A549 (cell line): Measurements from ENCODE around the gene MRPL46. TPM values are rescaled to one million over a fixed set of nuclear protein-coding genes. Genes with fewer than 3 reads are reported as not detected.
A peak's percentile ranks its signal among the peaks of the same experiment; 100 is the strongest.
"Not testable (repeated sequence)": the region's sequence is repeated elsewhere in the genome, so short reads cannot be mapped to it uniquely, and the experiment has no call there.

Experiments
- ATAC-seq, 2 experiments: fragments of 200-7000 bp in 1 of 2; fragments of >200 bp in 1 of 2; cut with Nextera tagmentation in 1 of 2; cut with Tn5 transposase in 1 of 2; 3 replicates each; pipeline versions ENCODE4 v1.8.0 to v1.9.1; 2018 to 2020; ENCODE audit warnings: mild to moderate bottlenecking in 1 of 2, moderate library complexity in 1 of 2
- CTCF ChIA-PET: fragments of 300-600 bp; sonication (Branson Sonifier 250); formaldehyde crosslinking; extraction: SDS; loops from one replicate; lab custom pipeline; 2021; ENCODE audit warnings: antibody characterized with exemption, inconsistent platforms; lab: Yijun Ruan, JAX
- POLR2A ChIA-PET: fragments of 350-600 bp; formaldehyde crosslinking; extraction: SDS; loops from one replicate; lab custom pipeline; 2021; ENCODE audit warnings: antibody characterized with exemption, inconsistent platforms; lab: Yijun Ruan, JAX
- DNase-seq, 2 experiments: peaks; one replicate each; pipeline versions ENCODE4 v3.0.0 to v3.0.0-alpha.2; 2011 to 2016; ENCODE audit warnings: low read depth in 1 of 2, low spot score in 1 of 2
- FAIRE-seq: peaks from 2 replicates; lab custom pipeline; 2011; peaks lifted over from hg19 to GRCh38; lab: Jason Lieb, UNC
- H3K27ac ChIP-seq, 2 experiments: fragments of >200 bp; sonication (Bioruptor Twin); formaldehyde crosslinking; 3 replicates each; pipeline ENCODE4 v1.5.1; 2016 to 2017
- H3K4me1 ChIP-seq: fragments of >200 bp; sonication (Bioruptor Twin); formaldehyde crosslinking; 3 replicates; pipeline ENCODE4 v1.6.1; 2016
- H3K4me2 ChIP-seq: fragments of >200 bp; sonication (Bioruptor Twin); formaldehyde crosslinking; 3 replicates; pipeline ENCODE4 v1.6.1; 2016
- H3K4me3 ChIP-seq: fragments of >200 bp; sonication (Bioruptor Twin); formaldehyde crosslinking; 3 replicates; pipeline ENCODE4 v1.5.1; 2016
- H3K9me3 ChIP-seq: fragments of >200 bp; sonication (Bioruptor Twin); formaldehyde crosslinking; 3 replicates; pipeline ENCODE4 v1.6.1; 2016
- ATOH8 ChIP-seq: fragments of 250-450 bp; sonication (Bioruptor Pico); IDR thresholded peaks from 2 replicates; pipeline ENCODE4 v1.5.0; 2020; ENCODE audit warnings: low read depth, mild to moderate bottlenecking, moderate library complexity
- CBX2 ChIP-seq: fragments of 200-600 bp; sonication (generic); IDR thresholded peaks from 2 replicates; pipeline ENCODE4 v1.6.1; 2016; ENCODE audit warnings: low read depth, mild to moderate bottlenecking, borderline replicate concordance
- CEBPB ChIP-seq, 2 experiments: fragments of >200 bp in 1 of 2; sonication (Bioruptor Twin) in 1 of 2; formaldehyde crosslinking in 1 of 2; IDR thresholded peaks; 2 replicates each; pipeline ENCODE4 v1.6.1; 2012 to 2016
- CHD4 ChIP-seq: fragments of 200-600 bp; sonication (generic); IDR thresholded peaks from 2 replicates; pipeline ENCODE4 v1.6.1; 2016; ENCODE audit warnings: antibody characterized with exemption, mild to moderate bottlenecking, borderline replicate concordance
- EHF ChIP-seq: fragments of 250-450 bp; sonication (Bioruptor Pico); IDR thresholded peaks from 2 replicates; pipeline ENCODE4 v1.5.0; 2020; ENCODE audit warnings: mild to moderate bottlenecking
- EP300 ChIP-seq, 2 experiments: fragments of >200 bp; sonication (Bioruptor Twin); formaldehyde crosslinking; IDR thresholded peaks; 2 replicates in 1 of 2; 3 replicates in 1 of 2; pipeline ENCODE4 v1.6.1; 2016 to 2017
- ESRRA ChIP-seq: fragments of 150-350 bp; IDR thresholded peaks from 2 replicates; pipeline ENCODE4 v1.6.1; 2014; ENCODE audit warnings: mild to moderate bottlenecking, low read length, borderline replicate concordance
- FOSL2 ChIP-seq, 2 experiments: fragments of 450-650 bp in 1 of 2; fragments of >200 bp in 1 of 2; sonication (Bioruptor Twin) in 1 of 2; formaldehyde crosslinking; IDR thresholded peaks; 2 replicates each; pipeline versions ENCODE4 v1.5.0 to v1.6.1; 2016 to 2020; ENCODE audit warnings: mild to moderate bottlenecking in 1 of 2, moderate library complexity in 1 of 2
- HOXA7 ChIP-seq: fragments of 250-450 bp; sonication (Bioruptor Pico); IDR thresholded peaks from 2 replicates; pipeline ENCODE4 v1.5.0; 2020; ENCODE audit warnings: mild to moderate bottlenecking, moderate library complexity
- HOXB13 ChIP-seq: fragments of 250-450 bp; sonication (Bioruptor Pico); IDR thresholded peaks from 2 replicates; pipeline ENCODE4 v1.5.0; 2020; ENCODE audit warnings: low read depth, mild to moderate bottlenecking, moderate library complexity
- HOXB5 ChIP-seq: fragments of 250-450 bp; sonication (Bioruptor Pico); IDR thresholded peaks from 2 replicates; pipeline ENCODE4 v1.5.0; 2020; ENCODE audit warnings: mild to moderate bottlenecking, moderate library complexity
- JUN ChIP-seq, 2 experiments: fragments of >200 bp; sonication (Bioruptor Twin); formaldehyde crosslinking; IDR thresholded peaks; 2 replicates in 1 of 2; 3 replicates in 1 of 2; pipeline ENCODE4 v1.6.1; 2016 to 2017
- JUNB ChIP-seq: fragments of >200 bp; sonication (Bioruptor Twin); formaldehyde crosslinking; IDR thresholded peaks from 2 replicates; pipeline ENCODE4 v1.6.1; 2016
- MAZ ChIP-seq: fragments of 150-350 bp; IDR thresholded peaks from 2 replicates; pipeline ENCODE4 v1.6.1; 2014; ENCODE audit warnings: antibody characterized with exemption, low read depth, low read length, borderline replicate concordance
- MYC ChIP-seq: IDR thresholded peaks from 2 replicates; pipeline ENCODE4 v1.6.1; 2012; ENCODE audit warnings: mild to moderate bottlenecking, inconsistent platforms, low read length, improper control_type of control experiment, borderline replicate concordance
- PHF8 ChIP-seq: fragments of 200-600 bp; sonication (generic); IDR thresholded peaks from 2 replicates; pipeline ENCODE4 v1.6.1; 2016; ENCODE audit warnings: low read depth, mild to moderate bottlenecking, antibody characterized with exemption, moderate library complexity, borderline replicate concordance
- POLR2A ChIP-seq: IDR thresholded peaks from 2 replicates; pipeline ENCODE4 v1.6.1; 2012; ENCODE audit warnings: mild to moderate bottlenecking, low read length
- SMC3 ChIP-seq: fragments of >200 bp; sonication (Bioruptor Twin); formaldehyde crosslinking; IDR thresholded peaks from 3 replicates; pipeline ENCODE4 v1.6.1; 2018; ENCODE audit warnings: inconsistent platforms
- TFCP2L1 ChIP-seq: fragments of 250-450 bp; sonication (Bioruptor Pico); IDR thresholded peaks from 2 replicates; pipeline ENCODE4 v1.5.0; 2021; ENCODE audit warnings: mild to moderate bottlenecking
- TP53 ChIP-seq: fragments of 250-450 bp; sonication (Bioruptor Pico); IDR thresholded peaks from 2 replicates; pipeline ENCODE4 v1.5.0; 2021; ENCODE audit warnings: mild to moderate bottlenecking, moderate library complexity
- ZSCAN20 ChIP-seq: fragments of 250-450 bp; sonication (Bioruptor Pico); IDR thresholded peaks from 2 replicates; pipeline ENCODE4 v1.8.0; 2022; ENCODE audit warnings: mild to moderate bottlenecking, moderate library complexity
- WGBS: methylation state at CpG from one replicate; pipeline ENCODE4 v1.1.6; 2017; ENCODE audit errors: missing lambda C conversion rate; 5-methylcytosine and 5-hydroxymethylcytosine counted together
- polyA plus RNA-seq, 4 experiments: library from polyadenylated mRNA; depleted of rRNA in 3 of 4; stranded (reverse); fragments of >200 nt; fragmentation: RNase III in 1 of 4; extraction: RNeasy Plus Mini Kit Qiagen cat#74134 plus additional on column Dnase treatment in 1 of 4; gene quantifications; 2 replicates in 3 of 4; 3 replicates in 1 of 4; pipeline ENCODE4 v1.2.3, GENCODE V29; 2011 to 2017
- TF ChIP-seq, protein P1 (sequence below): fragments of 450-650 bp; IDR thresholded peaks from 2 replicates; pipeline ENCODE4 v1.6.1; 2014; ENCODE audit warnings: antibody characterized with exemption
- TF ChIP-seq, protein P2 (sequence below): IDR thresholded peaks from 2 replicates; pipeline ENCODE4 v1.6.1; 2012
- TF ChIP-seq, protein P3 (sequence below): fragments of >200 bp; sonication (Bioruptor Twin); formaldehyde crosslinking; IDR thresholded peaks from 2 replicates; pipeline ENCODE4 v1.6.1; 2016

Gene MRPL46
- polyA plus RNA-seq, 2 of the 4 experiments (the other 2 are of a cell fraction) = 54.9 to 76.1 TPM

- TF ChIP-seq PHF8 (no peak), JUNB (no peak), TFCP2L1 (CRISPR knock-in tag) (no peak), ESRRA (no peak), POLR2A (no peak)
These were observed 29.0 kb downstream of the MRPL46 start (continued) for GRCh38 chr15:88438181-88438580.

- H3K4me2 ChIP-seq, H3K4me3 ChIP-seq, H3K27ac ChIP-seq, POLR2A ChIA-PET, DNase-seq, H3K9me3 ChIP-seq, ATAC-seq, FAIRE-seq: not testable (repeated sequence)
- peaks cover 11% of the 10 kb centered on the region; the same call in 2 of the 3 replicates for H3K4me1 ChIP-seq
- WGBS = 67% methylated on average over 5 of the region's 5 CpGs
- CTCF ChIA-PET = interaction anchor here (0.7 kb wide), 1 partner anchor 1514 kb away, joined by 3 read pairs; no protein-coding TSS in a partner anchor
These were observed 33.1 kb downstream of the MRPL46 start for GRCh38 chr15:88434106-88434505.

GRCh38 chr15:88433046-88433685, 34.0 kb downstream of the MRPL46 start:
- no peak for TF ChIP-seq EHF (CRISPR knock-in tag)
- no peak for TF ChIP-seq HOXB13 (CRISPR knock-in tag)
- no peak for TF ChIP-seq CEBPB (IDR thresholded peaks at IDR 0.05)
- TF ChIP-seq CBX2 = no peak
- no peak for TF ChIP-seq ZSCAN20 (CRISPR knock-in tag)
- no peak for TF ChIP-seq PHF8
- TF ChIP-seq POLR2A = no peak
- no peak for TF ChIP-seq TP53 (CRISPR knock-in tag)
- TF ChIP-seq JUN (IDR thresholded peaks at IDR 0.05) = no peak
- no peak overlapping the region for H3K4me2 ChIP-seq
- H3K4me1 ChIP-seq = peaks cover 11% of the 10 kb centered on the region; the same call in 2 of the 3 replicates
- peak in 1 of 2 experiments; percentile 19; a peak in 2 of 6 replicates for ATAC-seq
- ChIA-PET CTCF (interaction anchor here (0.7 kb wide), 1 partner anchor 1513 kb away, joined by 3 read pairs; no protein-coding TSS in a partner anchor), POLR2A (interaction anchor here (0.6 kb wide), 1 partner anchor 544 kb away, joined by 8 read pairs; no protein-coding TSS in a partner anchor)
- 63% methylated on average over 7 of the region's 7 CpGs for WGBS
- no peak for DNase-seq
- H3K27ac ChIP-seq = peak overlapping the region in 1 of 2 experiments; percentile 14; a peak in 1 of 6 replicates
- no peak overlapping the region for H3K4me3 ChIP-seq
- no peak for FAIRE-seq
- no peaks in the 10 kb centered on the region for H3K9me3 ChIP-seq

DNA sequence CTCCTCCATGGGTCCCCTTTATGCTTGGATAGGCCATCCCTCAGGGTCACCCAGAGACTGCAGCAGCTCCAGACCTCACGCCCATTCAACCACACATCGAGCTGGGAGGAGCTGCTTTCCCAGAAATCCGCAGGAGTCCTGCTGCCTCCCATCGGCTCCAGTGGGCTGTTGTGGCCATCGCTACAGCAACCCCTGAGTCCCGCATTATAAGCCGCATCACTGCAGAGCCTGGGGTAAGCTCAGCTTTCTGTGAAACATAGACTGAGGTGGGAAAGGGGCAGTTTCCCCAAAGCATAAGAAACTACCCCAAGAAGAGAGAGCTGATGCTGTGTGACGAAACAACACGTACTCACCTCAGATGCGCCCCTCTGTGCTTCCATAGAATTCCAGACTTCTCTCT, 35.7 kb downstream of the MRPL46 start:
- DNase-seq (no peak), ATAC-seq (no peak), FAIRE-seq (no peak)
- CTCF ChIA-PET = interaction anchor here (1.2 kb wide), 1 partner anchor 19 kb away, joined by 5 read pairs; no protein-coding TSS in a partner anchor
- Histone ChIP-seq H3K9me3 (no peaks in the 10 kb centered on the region), H3K27ac (peak overlapping the region in 1 of 2 experiments; percentile 8; a peak in 1 of 6 replicates), H3K4me3 (no peak overlapping the region), H3K4me1 (peaks cover 7% of the 10 kb centered on the region; the same call in 2 of the 3 replicates), H3K4me2 (no peak overlapping the region)
- TF ChIP-seq ATOH8 (CRISPR knock-in tag) (no peak), SMC3 (no peak), HOXA7 (CRISPR knock-in tag) (no peak), HOXB5 (CRISPR knock-in tag) (no peak), EP300 (IDR thresholded peaks at IDR 0.05) (no peak), POLR2A (no peak), CHD4 (no peak), MYC (no peak), FOSL2 (IDR thresholded peaks at IDR 0.05) (no peak), FOSL2 (CRISPR knock-in tag; IDR thresholded peaks at IDR 0.05) (no peak), MAZ (no peak)
- TF ChIP-seq, protein P1, sequence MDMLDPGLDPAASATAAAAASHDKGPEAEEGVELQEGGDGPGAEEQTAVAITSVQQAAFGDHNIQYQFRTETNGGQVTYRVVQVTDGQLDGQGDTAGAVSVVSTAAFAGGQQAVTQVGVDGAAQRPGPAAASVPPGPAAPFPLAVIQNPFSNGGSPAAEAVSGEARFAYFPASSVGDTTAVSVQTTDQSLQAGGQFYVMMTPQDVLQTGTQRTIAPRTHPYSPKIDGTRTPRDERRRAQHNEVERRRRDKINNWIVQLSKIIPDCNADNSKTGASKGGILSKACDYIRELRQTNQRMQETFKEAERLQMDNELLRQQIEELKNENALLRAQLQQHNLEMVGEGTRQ = no peak
- TF ChIP-seq, protein P2, sequence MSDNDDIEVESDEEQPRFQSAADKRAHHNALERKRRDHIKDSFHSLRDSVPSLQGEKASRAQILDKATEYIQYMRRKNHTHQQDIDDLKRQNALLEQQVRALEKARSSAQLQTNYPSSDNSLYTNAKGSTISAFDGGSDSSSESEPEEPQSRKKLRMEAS = no peak
- TF ChIP-seq, protein P3, sequence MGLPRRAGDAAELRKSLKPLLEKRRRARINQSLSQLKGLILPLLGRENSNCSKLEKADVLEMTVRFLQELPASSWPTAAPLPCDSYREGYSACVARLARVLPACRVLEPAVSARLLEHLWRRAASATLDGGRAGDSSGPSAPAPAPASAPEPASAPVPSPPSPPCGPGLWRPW = no peak
- TF ChIP-seq, all 56 proteins: peak for 0
- WGBS = 74% methylated on average over 10 of the region's 10 CpGs
- POLR2A ChIA-PET = no interaction called here
